ENCODE results near the gene DRD5. TPM values are rescaled to one million over a fixed set of nuclear protein-coding genes. Genes with fewer than 3 reads are reported as not detected.

Gene DRD5
- total RNA-seq, 4 donors from 2014 or later = not detected

GRCh38 chr4:9820343-9820742 is 38.9 kb downstream of the DRD5 start:
- Histone ChIP-seq H3K4me1 (no peaks in the 10 kb centered on the region), H3K4me3 (replicated peaks in 1 of 3) (no peak overlapping the region), H3K36me3 (no peaks in the 10 kb centered on the region), H3K27ac (no peak overlapping the region), H3K27me3 (no peaks in the 10 kb centered on the region), H3K9me3 (no peaks in the 10 kb centered on the region)
- TF ChIP-seq POLR2A (IDR thresholded peaks at IDR 0.05) (no peak), CTCF (IDR thresholded peaks at IDR 0.05) (no peak)
- DNase-seq = no peak
- intact Hi-C loops (cut with DNase I) = no loop called here
- WGBS, 2 donors = 77 to 85% methylated on average over 5 of the region's 5 CpGs

- 70 to 79% methylated on average over 3 of the region's 3 CpGs for WGBS, 2 donors
- Histone ChIP-seq H3K27me3 (no peaks in the 10 kb centered on the region), H3K4me1 (no peaks in the 10 kb centered on the region), H3K4me3 (replicated peaks in 1 of 3) (no peak overlapping the region), H3K27ac (no peak overlapping the region), H3K36me3 (no peaks in the 10 kb centered on the region), H3K9me3 (no peaks in the 10 kb centered on the region)
- TF ChIP-seq CTCF (IDR thresholded peaks at IDR 0.05) (no peak), POLR2A (IDR thresholded peaks at IDR 0.05) (no peak)
- no peak for DNase-seq
- intact Hi-C loops (cut with DNase I) = no loop called here
Measured at GRCh38 chr4:9825049-9825448, 43.6 kb downstream of the DRD5 start.

GRCh38 chr4:9826551-9826950 is 45.1 kb downstream of the DRD5 start:
- Histone ChIP-seq H3K9me3 (no peaks in the 10 kb centered on the region), H3K4me3 (replicated peaks in 1 of 3) (no peak overlapping the region), H3K27ac (no peak overlapping the region), H3K27me3 (no peaks in the 10 kb centered on the region), H3K4me1 (no peaks in the 10 kb centered on the region), H3K36me3 (no peaks in the 10 kb centered on the region)
- no peak for DNase-seq
- TF ChIP-seq POLR2A (IDR thresholded peaks at IDR 0.05) (no peak), CTCF (IDR thresholded peaks at IDR 0.05) (no peak)
- intact Hi-C loops (cut with DNase I) = no loop called here
- 94 to 98% methylated on average over 1 of the region's 1 CpG for WGBS, 2 donors

GRCh38 chr4:9832640-9833039 is 51.2 kb downstream of the DRD5 start:
- H3K36me3 ChIP-seq = no peaks in the 10 kb centered on the region
- 91 to 94% methylated on average over 2 of the region's 2 CpGs for WGBS, 2 donors
- H3K9me3 ChIP-seq = no peaks in the 10 kb centered on the region
- DNase-seq = no peak
- H3K27ac ChIP-seq = no peak overlapping the region
- H3K4me1 ChIP-seq = no peaks in the 10 kb centered on the region
- no peak overlapping the region for H3K4me3 ChIP-seq (replicated peaks in 1 of 3)
- TF ChIP-seq POLR2A (IDR thresholded peaks at IDR 0.05) (no peak), CTCF (IDR thresholded peaks at IDR 0.05) (no peak)
- intact Hi-C loops (cut with DNase I) = no loop called here
- H3K27me3 ChIP-seq = no peaks in the 10 kb centered on the region

GRCh38 chr4:9833421-9833820 is 52.0 kb downstream of the DRD5 start:
- Histone ChIP-seq H3K27me3 (no peaks in the 10 kb centered on the region), H3K9me3 (no peaks in the 10 kb centered on the region), H3K4me3 (replicated peaks in 1 of 3) (no peak overlapping the region), H3K4me1 (no peaks in the 10 kb centered on the region), H3K36me3 (no peaks in the 10 kb centered on the region), H3K27ac (no peak overlapping the region)
- no peak for DNase-seq
- no peak for TF ChIP-seq CTCF (IDR thresholded peaks at IDR 0.05)
- no peak for TF ChIP-seq POLR2A (IDR thresholded peaks at IDR 0.05)
- 96 to 97% methylated on average over 5 of the region's 5 CpGs for WGBS, 2 donors
- intact Hi-C loops (cut with DNase I) = no loop called here

Small RNAs within 50 kb of the gene (small RNA-seq; reads per million reads assigned to genes)
- not detected for gene RNA5SP154

Other genes starting within 250 kb of the DRD5 start
- gene SLC2A9, start 239.9 kb downstream of the DRD5 start, total RNA-seq = 10 to 100 TPM in 1 of 4 donors, 1 to 10 TPM in 3; 5.0 to 21.2 (median 9.2) TPM

Measured in thyroid gland (tissue), 4 donors.